Subcutaneous abdominal adipose tissue (tissue), 5 donors: ENCODE data around the gene ARHGAP28.
A peak's percentile ranks its signal among the peaks of the same experiment; 100 is the strongest.

Source experiments
- H3K27ac ChIP-seq: one replicate; pipeline ENCODE4 v1.7.0; 2013; ENCODE audit warnings: low read depth, mild to moderate bottlenecking, inconsistent platforms, low read length, moderate library complexity
- H3K27me3 ChIP-seq, 5 donors: one replicate each; pipeline ENCODE4 v1.7.0; 2013; ENCODE audit warnings: low read length in 5 of 5, inconsistent platforms in 1 of 5; ENCODE audit not compliant: control insufficient read depth in 5 of 5, insufficient read depth in 4 of 5
- H3K36me3 ChIP-seq, 5 donors: one replicate each; pipeline ENCODE4 v1.7.0; 2013; ENCODE audit warnings: low read length in 5 of 5; ENCODE audit not compliant: control insufficient read depth in 5 of 5, insufficient read depth in 5 of 5
- H3K4me1 ChIP-seq, 5 donors: one replicate each; pipeline ENCODE4 v1.7.0; 2013; ENCODE audit warnings: low read length in 5 of 5, mild to moderate bottlenecking in 3 of 5, moderate library complexity in 1 of 5; ENCODE audit not compliant: control insufficient read depth in 5 of 5, insufficient read depth in 5 of 5
- H3K4me3 ChIP-seq, 5 donors: one replicate each; pipeline ENCODE4 v1.7.0; 2013; ENCODE audit warnings: low read length in 5 of 5, low read depth in 1 of 5
- H3K9ac ChIP-seq, 5 donors: one replicate each; pipeline ENCODE4 v1.7.0; 2013; ENCODE audit warnings: low read length in 5 of 5, mild to moderate bottlenecking in 4 of 5, moderate library complexity in 3 of 5
- H3K9me3 ChIP-seq, 5 donors: one replicate each; pipeline ENCODE4 v1.7.0; 2013; ENCODE audit warnings: low read length in 5 of 5; ENCODE audit not compliant: control insufficient read depth in 5 of 5
- donor health status: healthy.
- donor health status: healthy.
- donor health status: healthy.
- donor health status: healthy.
- donor health status: healthy.

Gene ARHGAP28

DNA sequence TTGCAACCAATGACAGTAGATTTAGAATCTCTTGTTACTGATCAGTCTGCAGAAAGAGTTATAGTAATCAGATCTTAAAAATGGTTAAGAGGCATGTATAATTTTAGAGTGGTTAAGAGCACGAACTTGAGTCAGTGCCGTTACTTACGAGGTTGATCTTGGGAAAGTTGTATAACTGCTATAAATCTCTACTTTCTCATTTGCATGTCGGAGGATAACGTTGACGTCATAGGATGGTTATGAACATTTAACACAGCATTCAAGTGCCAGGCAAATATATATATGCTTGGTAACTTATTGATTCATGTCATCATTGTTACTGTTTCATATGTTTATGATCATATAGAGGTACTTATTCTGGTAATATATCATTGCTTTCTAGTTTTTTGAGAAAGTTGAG is 146.2 kb downstream of the ARHGAP28 start:
- Histone ChIP-seq H3K36me3 (peaks cover 13 to 24% (median 17%) of the 10 kb centered on the region in 5 donors), H3K27me3 (no peaks in the 10 kb centered on the region), H3K4me3 (no peak overlapping the region), H3K4me1 (peaks cover 0 to 24% (median 18%) of the 10 kb centered on the region in 5 donors), H3K9me3 (no peaks in the 10 kb centered on the region), H3K9ac (no peak overlapping the region), H3K27ac (no peak overlapping the region)

DNA sequence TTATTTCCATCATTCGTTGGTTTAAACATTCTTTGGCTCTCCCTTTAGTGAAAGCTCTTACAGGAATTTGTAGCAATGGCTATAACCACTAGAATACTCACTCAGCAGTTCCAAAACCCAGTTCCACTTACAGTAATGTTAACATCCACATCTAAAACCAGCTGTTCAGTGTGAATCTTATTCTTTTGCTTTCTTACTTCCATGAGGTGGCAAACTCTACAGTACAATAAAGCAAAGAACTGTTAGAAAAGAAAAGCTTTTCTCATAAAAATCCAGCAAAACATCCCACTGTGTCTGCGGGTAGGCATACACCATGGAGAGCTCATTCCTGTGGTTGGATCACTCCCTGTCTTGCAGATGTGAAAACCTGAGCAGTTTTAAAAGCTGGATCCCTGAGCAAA is 147.1 kb downstream of the ARHGAP28 start:
- Histone ChIP-seq H3K27ac (no peak overlapping the region), H3K4me1 (peaks cover 0 to 32% (median 25%) of the 10 kb centered on the region in 5 donors), H3K9ac (no peak overlapping the region), H3K36me3 (peaks cover 5 to 16% (median 10%) of the 10 kb centered on the region in 5 donors), H3K9me3 (no peaks in the 10 kb centered on the region), H3K4me3 (no peak overlapping the region), H3K27me3 (no peaks in the 10 kb centered on the region)

DNA sequence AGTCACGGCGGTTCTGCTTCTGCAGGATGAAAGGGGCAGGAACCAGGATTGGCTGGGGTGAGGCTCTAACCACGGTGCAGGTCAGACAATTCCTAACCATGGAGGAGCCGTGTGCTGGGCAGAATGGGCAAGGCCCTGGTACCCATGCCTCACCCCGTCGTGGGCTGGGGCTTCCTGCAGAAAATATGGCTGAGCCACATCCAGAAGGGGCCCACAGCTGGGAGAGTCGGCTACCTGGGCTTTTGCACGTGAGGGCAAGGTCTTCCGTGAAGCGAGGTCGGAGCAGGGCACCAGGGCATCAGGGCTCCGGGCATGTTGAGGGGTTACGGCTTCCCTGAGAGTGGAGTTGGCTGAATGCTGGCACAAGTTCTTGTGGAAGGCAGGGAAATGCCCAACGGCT is 147.8 kb downstream of the ARHGAP28 start:
- Histone ChIP-seq H3K27ac (no peak overlapping the region), H3K9me3 (no peaks in the 10 kb centered on the region)

DNA sequence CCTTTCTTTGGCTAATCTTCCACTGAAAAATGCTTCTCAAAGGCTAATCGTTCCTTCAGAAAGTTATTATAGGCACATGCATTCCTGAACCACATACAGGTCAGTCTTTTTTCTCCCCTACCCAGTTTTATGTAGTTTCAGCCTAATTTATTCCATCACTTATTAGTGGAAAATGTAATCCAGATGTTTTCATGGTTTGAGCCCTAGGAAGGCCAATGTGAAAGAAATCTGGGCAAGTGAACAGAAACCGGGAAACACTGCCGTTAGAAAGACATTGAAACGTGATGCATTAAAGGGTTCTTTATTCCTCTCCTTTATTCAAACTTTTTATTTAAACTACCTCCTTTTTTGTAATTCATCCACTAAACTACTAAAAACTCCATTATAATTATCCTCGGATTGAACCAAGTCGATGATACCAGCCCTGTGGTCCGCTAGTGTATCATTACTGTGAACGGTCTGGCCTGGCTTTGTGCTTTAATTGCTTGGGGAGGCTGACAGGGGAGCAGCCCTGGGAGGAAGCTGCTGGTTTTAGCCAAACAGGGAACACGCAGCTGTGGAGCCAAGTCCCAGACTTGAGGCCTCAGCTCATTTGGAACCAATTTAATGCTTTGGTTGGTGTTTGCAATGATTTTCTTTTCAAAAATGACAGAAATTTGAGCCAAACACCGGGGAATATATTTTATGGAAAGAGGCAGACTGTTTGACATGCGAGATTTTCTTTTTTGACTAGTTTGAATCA is 149.2 kb downstream of the ARHGAP28 start:
- Histone ChIP-seq H3K4me1 (peaks cover 0 to 38% (median 28%) of the 10 kb centered on the region in 5 donors), H3K9ac (peak overlapping the region in 2 of 5 donors; percentile 34 to 48), H3K27ac (no peak overlapping the region), H3K27me3 (no peaks in the 10 kb centered on the region), H3K4me3 (no peak overlapping the region), H3K36me3 (peaks cover under 1 to 8% (median 4%) of the 10 kb centered on the region in 5 donors), H3K9me3 (no peaks in the 10 kb centered on the region)

More for the DNA sequence above, 147.8 kb downstream of the ARHGAP28 start:
- peaks cover 3 to 11% (median 10%) of the 10 kb centered on the region in 5 donors for H3K36me3 ChIP-seq
- peaks cover 0 to 37% (median 28%) of the 10 kb centered on the region in 5 donors for H3K4me1 ChIP-seq
- no peaks in the 10 kb centered on the region for H3K27me3 ChIP-seq
- no peak overlapping the region for H3K4me3 ChIP-seq
- no peak overlapping the region for H3K9ac ChIP-seq

DNA sequence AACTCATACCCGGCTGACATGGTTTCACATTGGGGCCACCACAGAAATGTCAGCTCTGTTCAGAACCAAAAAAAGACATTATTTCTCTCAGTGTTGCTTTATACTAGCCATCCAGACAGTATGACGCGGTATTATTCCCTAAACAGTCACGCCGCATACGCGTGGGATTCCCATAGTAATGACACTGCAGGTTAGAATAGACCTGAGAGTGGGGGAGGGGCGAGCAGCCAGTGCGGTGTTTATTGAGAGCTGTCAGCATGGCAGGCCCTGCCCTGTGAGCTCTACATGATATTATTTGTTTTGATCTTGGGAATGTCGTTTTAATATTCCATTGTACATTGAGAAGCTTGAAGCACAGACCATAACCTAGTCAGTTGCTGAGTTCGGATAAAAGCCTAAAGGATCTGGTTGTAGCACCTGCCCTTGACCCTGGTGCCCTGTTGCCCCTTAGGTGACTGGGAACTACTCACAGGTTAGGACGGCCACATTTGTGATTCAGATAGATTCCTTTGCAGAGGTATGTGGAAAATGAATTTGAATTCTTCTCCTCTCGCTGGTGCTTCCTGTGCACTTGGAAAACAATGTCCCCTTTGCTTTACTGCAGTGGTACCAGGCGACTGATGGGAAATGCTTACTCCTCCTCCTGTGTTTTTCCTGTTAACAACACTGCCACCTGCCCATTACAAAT is 150.1 kb downstream of the ARHGAP28 start:
- Histone ChIP-seq H3K36me3 (peaks cover 0 to 4% (median 3%) of the 10 kb centered on the region in 5 donors), H3K27me3 (no peaks in the 10 kb centered on the region), H3K4me1 (peaks cover 0 to 40% (median 28%) of the 10 kb centered on the region in 5 donors), H3K27ac (no peak overlapping the region), H3K9ac (no peak overlapping the region), H3K4me3 (no peak overlapping the region), H3K9me3 (no peaks in the 10 kb centered on the region)

DNA sequence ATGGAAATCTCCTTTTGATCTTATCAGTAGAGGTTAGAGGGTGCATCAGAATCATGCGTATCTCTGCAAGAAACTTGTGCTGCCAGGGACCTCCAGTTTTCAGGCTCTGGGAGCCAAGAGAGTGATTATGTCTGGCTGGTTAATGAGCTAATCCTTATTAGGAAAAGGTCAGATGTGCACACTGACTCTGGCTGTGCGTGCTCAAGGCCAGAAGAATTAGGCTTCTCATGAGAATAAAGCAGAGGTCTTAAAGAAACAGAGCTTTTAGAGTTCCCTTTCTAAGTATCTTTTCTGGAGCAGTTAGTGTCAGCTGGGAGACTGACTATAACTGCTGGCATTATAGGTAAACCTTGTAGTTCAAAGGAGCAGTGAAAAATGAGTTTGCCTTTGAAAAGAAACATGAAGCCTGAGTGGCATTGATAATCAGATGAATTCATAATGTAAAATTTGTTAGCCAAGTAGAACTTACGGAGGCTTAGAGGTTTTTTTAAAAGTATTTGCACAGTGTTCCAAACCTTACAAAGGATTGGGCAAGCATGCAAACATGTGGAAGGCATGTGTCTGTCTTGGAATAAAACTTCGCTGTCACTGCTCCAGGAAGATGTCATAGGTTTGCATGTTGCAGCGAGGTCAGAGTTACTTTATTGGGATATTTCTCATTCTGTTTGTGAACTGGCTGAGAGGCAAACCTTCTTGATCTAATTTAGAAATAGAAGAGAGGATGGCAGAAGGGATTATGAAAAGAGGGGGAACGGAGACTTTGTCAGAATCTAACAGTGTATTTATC is 151.7 kb downstream of the ARHGAP28 start:
- Histone ChIP-seq H3K4me3 (peak overlapping the region in 1 of 5 donors; percentile 36), H3K36me3 (peaks cover 0 to 3% (median 0%) of the 10 kb centered on the region in 5 donors), H3K9me3 (no peaks in the 10 kb centered on the region), H3K27me3 (no peaks in the 10 kb centered on the region), H3K27ac (peak overlapping the region; percentile 47), H3K9ac (no peak overlapping the region), H3K4me1 (peaks cover 0 to 43% (median 34%) of the 10 kb centered on the region in 5 donors)

DNA sequence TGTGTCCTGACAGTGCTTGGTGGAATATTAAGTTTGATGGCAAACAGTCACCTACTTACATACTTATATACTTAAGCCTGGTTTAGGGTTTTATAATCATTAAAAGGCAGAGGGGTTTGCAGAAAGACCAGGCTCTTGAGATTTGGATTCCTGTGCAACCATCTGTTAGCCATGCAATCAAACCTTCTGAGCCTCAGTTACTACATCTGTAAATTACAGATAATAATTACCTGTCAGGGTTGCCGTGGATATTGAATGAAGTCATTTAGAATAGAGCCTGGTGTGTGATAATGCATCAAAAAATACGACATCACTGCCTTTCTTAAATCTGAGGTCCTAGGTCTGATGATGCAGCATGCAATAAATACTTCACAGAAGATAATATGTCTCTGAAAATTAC is 152.9 kb downstream of the ARHGAP28 start:
- peaks cover 0 to 5% (median 4%) of the 10 kb centered on the region in 5 donors for H3K36me3 ChIP-seq
- H3K4me1 ChIP-seq, result peaks cover 0 to 43% (median 34%) of the 10 kb centered on the region in 5 donors
- H3K27me3 ChIP-seq, result no peaks in the 10 kb centered on the region
- no peak overlapping the region for H3K27ac ChIP-seq
- no peaks in the 10 kb centered on the region for H3K9me3 ChIP-seq
- H3K9ac ChIP-seq, result no peak overlapping the region
- H3K4me3 ChIP-seq, result no peak overlapping the region

DNA sequence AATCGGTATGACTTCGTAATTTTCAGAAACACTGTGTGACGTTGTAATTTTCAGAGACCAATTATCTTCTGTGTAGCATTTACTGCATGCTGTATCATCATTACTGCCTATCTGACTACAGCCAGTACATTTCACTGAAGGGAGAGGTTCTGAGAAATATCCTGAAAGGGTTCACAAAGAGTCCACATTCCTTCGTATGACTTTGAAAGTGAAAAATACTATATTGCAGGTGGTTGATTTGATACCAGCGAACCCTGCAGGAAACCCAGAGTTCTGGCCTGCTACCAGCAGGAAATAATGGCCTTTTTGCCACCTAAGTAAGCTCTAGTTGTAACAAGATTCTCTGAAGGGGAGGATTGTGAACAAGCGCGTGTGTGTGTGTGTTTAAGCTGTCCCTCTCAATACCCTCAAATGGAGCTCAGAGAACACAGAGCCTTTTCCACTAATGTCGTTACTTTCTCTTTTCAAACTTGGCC is 155.5 kb downstream of the ARHGAP28 start:
- Histone ChIP-seq H3K9me3 (no peaks in the 10 kb centered on the region), H3K4me3 (peak overlapping the region; percentile 13 to 40 (median 31)), H3K27me3 (no peaks in the 10 kb centered on the region), H3K36me3 (peaks cover 0 to 13% (median 9%) of the 10 kb centered on the region in 5 donors), H3K4me1 (peaks cover 0 to 29% (median 25%) of the 10 kb centered on the region in 5 donors), H3K9ac (peak overlapping the region in 4 of 5 donors; percentile 6 to 50 (median 39)), H3K27ac (peak overlapping the region; percentile 43)

DNA sequence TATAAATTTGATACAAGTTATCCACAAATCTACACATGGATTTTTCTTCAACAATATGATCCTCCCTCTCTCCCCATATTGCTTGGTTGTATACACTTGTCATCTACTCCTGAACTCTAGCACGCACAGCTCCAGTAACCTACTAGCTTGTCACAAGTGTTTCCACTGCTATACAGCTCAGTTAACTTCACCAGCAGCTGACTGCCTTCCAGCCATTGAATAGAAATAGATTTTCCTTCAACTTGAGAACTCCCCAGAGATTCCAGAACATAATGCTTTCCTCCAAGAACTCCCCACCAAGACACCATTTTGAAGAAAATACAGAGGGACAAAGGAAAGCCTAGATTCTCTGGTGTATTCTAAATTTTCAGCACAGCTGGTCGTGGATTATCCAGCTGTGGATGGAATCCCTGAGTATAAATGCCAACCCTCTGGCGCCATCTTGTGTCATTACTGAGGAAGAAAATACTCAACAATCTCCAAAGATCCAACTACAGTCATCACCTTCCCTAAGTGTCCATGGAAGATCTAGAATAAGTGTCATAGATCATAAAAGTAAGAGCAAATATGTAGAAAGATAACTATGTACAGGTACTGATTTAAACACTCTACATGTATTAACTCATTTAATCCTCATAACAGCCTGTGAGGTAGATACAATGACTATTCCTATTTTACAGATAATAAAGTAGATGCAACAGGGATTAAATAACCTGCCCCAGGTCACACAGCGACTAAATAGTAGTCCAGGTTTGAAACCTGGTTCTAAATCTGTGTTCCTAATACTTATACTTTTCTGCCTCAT is 156.7 kb downstream of the ARHGAP28 start:
- Histone ChIP-seq H3K9ac (no peak overlapping the region), H3K4me3 (no peak overlapping the region), H3K27me3 (no peaks in the 10 kb centered on the region), H3K27ac (no peak overlapping the region), H3K9me3 (no peaks in the 10 kb centered on the region), H3K4me1 (peaks cover 0 to 18% (median 14%) of the 10 kb centered on the region in 5 donors), H3K36me3 (peaks cover 6 to 23% (median 19%) of the 10 kb centered on the region in 5 donors)
